H1 (cell line): ENCODE results near the gene MUC5B. TPM values are rescaled to one million over a fixed set of nuclear protein-coding genes. Genes with fewer than 3 reads are reported as not detected.

Experiments used
- CTCF ChIA-PET: fragments of 300-600 bp; sonication (Branson Sonifier 250); formaldehyde crosslinking; loops from one replicate; lab custom pipeline; 2021; ENCODE audit not compliant: partially characterized antibody; lab: Charles Lee
- POLR2A ChIA-PET: fragments of 300-600 bp; sonication (Branson Sonifier 250); formaldehyde crosslinking; loops from one replicate; lab custom pipeline; 2021; ENCODE audit warnings: inconsistent platforms; ENCODE audit not compliant: partially characterized antibody; lab: Charles Lee
- DNase-seq, 2 experiments: peaks; one replicate each; pipeline versions ENCODE4 v3.0.0 to v3.0.0-alpha.2; 2010 to 2022; ENCODE audit warnings: low spot score in 2 of 2, low read depth in 1 of 2, mixed read lengths in 1 of 2
- FAIRE-seq: peaks from 2 replicates; lab custom pipeline; 2011; peaks lifted over from hg19 to GRCh38; lab: Jason Lieb, UNC
- H2AFZ ChIP-seq: 2 replicates; pipeline ENCODE4 v1.8.1; 2012; ENCODE audit warnings: low read length, inconsistent platforms
- H2AK5ac ChIP-seq: 2 replicates; pipeline ENCODE4 v1.6.1; 2013; ENCODE audit warnings: low read depth, low read length
- H2BK120ac ChIP-seq: replicated peaks from 2 replicates; pipeline ENCODE3; 2013; ENCODE audit warnings: low read depth, low read length, inconsistent platforms
- H2BK12ac ChIP-seq: 2 replicates; pipeline ENCODE4 v1.6.1; 2013; ENCODE audit warnings: low read depth, low read length
- H2BK15ac ChIP-seq: 2 replicates; pipeline ENCODE4 v1.6.1; 2013; ENCODE audit warnings: low read length
- H2BK20ac ChIP-seq: 2 replicates; pipeline ENCODE4 v1.6.1; 2013; ENCODE audit warnings: low read length
- H2BK5ac ChIP-seq: 2 replicates; pipeline ENCODE4 v1.6.1; 2013; ENCODE audit warnings: low read depth, low read length
- H3K14ac ChIP-seq: 2 replicates; pipeline ENCODE4 v1.6.1; 2013; ENCODE audit warnings: inconsistent platforms; ENCODE audit not compliant: insufficient read length
- H3K18ac ChIP-seq: 2 replicates; pipeline ENCODE4 v1.6.1; 2013; ENCODE audit warnings: low read length; ENCODE audit errors: extremely low read depth
- H3K23ac ChIP-seq: 2 replicates; pipeline ENCODE4 v1.6.1; 2013; ENCODE audit warnings: inconsistent platforms; ENCODE audit not compliant: insufficient read length
- H3K23me2 ChIP-seq: 2 replicates; pipeline ENCODE4 v1.6.1; 2013; ENCODE audit warnings: low read depth, low read length
- H3K27ac ChIP-seq: 2 replicates; pipeline ENCODE4 v1.6.1; 2011; ENCODE audit warnings: low read depth, low read length, inconsistent platforms
- H3K27me3 ChIP-seq, 4 experiments: replicated peaks in 1 of 4; 1 replicate in 1 of 4; 2 replicates in 3 of 4; pipeline versions ENCODE4 v1.6.1 to v1.8.1; 2011 to 2013; ENCODE audit warnings: low read length in 3 of 4, mild to moderate bottlenecking in 3 of 4, inconsistent platforms in 2 of 4, mixed read lengths in 2 of 4, moderate library complexity in 1 of 4; ENCODE audit not compliant: control insufficient read depth in 3 of 4, insufficient read depth in 3 of 4; ENCODE audit errors: extremely low read depth in 1 of 4
- H3K36me3 ChIP-seq, 4 experiments: 2 replicates each; pipeline versions ENCODE4 v1.6.1 to v1.8.1; 2011 to 2013; ENCODE audit warnings: mild to moderate bottlenecking in 4 of 4, low read length in 3 of 4, moderate library complexity in 2 of 4, control low read depth in 1 of 4, inconsistent platforms in 1 of 4; ENCODE audit not compliant: insufficient read depth in 4 of 4, control insufficient read depth in 2 of 4
- H3K4ac ChIP-seq: replicated peaks from 2 replicates; pipeline ENCODE3; 2013; ENCODE audit warnings: low read length, low read depth, mixed read lengths, inconsistent platforms; ENCODE audit not compliant: insufficient read length
- H3K4me1 ChIP-seq, 4 experiments: replicated peaks in 1 of 4; 1 replicate in 1 of 4; 2 replicates in 3 of 4; pipeline versions ENCODE4 v1.6.1 to v1.8.1; 2011 to 2013; ENCODE audit warnings: low read length in 3 of 4, inconsistent platforms in 2 of 4, mixed read lengths in 1 of 4; ENCODE audit not compliant: insufficient read depth in 4 of 4, control insufficient read depth in 3 of 4
- H3K4me2 ChIP-seq, 2 experiments: 2 replicates each; pipeline versions ENCODE4 v1.6.1 to v1.8.1; 2011 to 2013; ENCODE audit warnings: low read depth in 2 of 2, low read length in 2 of 2, control low read depth in 1 of 2, inconsistent platforms in 1 of 2, mild to moderate bottlenecking in 1 of 2; ENCODE audit not compliant: insufficient read depth in 1 of 2
- H3K4me3 ChIP-seq, 4 experiments: fragments of 200-600, 300-600 bp in 1 of 4; sonication (generic), shearing (Covaris generic), sonication (Bioruptor Twin) in 1 of 4; 2 replicates each; pipeline versions ENCODE4 v1.5.1 to v1.8.1; 2011 to 2016; ENCODE audit warnings: low read length in 4 of 4, low read depth in 3 of 4, control low read depth in 2 of 4, inconsistent platforms in 2 of 4, mild to moderate bottlenecking in 2 of 4, mixed read lengths in 1 of 4, moderate library complexity in 1 of 4; ENCODE audit not compliant: insufficient read depth in 2 of 4; ENCODE audit errors: extremely low read depth in 1 of 4
- H3K56ac ChIP-seq: replicated peaks from 2 replicates; pipeline ENCODE3; 2013; ENCODE audit warnings: low read depth, mild to moderate bottlenecking, mixed read lengths, low read length, inconsistent platforms; ENCODE audit not compliant: insufficient read length
- H3K79me1 ChIP-seq: 2 replicates; pipeline ENCODE4 v1.6.1; 2013; ENCODE audit warnings: low read depth, low read length, control low read depth
- H3K79me2 ChIP-seq, 2 experiments: 2 replicates each; pipeline versions ENCODE4 v1.6.1 to v1.8.1; 2012 to 2013; ENCODE audit warnings: low read length in 2 of 2, mild to moderate bottlenecking in 2 of 2, inconsistent platforms in 1 of 2; ENCODE audit not compliant: insufficient read depth in 2 of 2, control insufficient read depth in 1 of 2
- H3K9ac ChIP-seq, 4 experiments: replicated peaks in 1 of 4; 1 replicate in 1 of 4; 2 replicates in 3 of 4; pipeline versions ENCODE4 v1.6.1 to v1.8.1; 2011 to 2013; ENCODE audit warnings: low read depth in 3 of 4, low read length in 3 of 4, control low read depth in 2 of 4, mild to moderate bottlenecking in 2 of 4, moderate library complexity in 2 of 4, inconsistent platforms in 1 of 4; ENCODE audit errors: extremely low read depth in 1 of 4
- H3K9me3 ChIP-seq, 2 experiments: 2 replicates each; pipeline versions ENCODE4 v1.6.1 to v1.8.1; 2012 to 2013; ENCODE audit warnings: mild to moderate bottlenecking in 2 of 2, moderate library complexity in 2 of 2, control low read depth in 1 of 2, inconsistent platforms in 1 of 2, low read depth in 1 of 2, low read length in 1 of 2, mixed read lengths in 1 of 2; ENCODE audit not compliant: insufficient read depth in 2 of 2
- H4K20me1 ChIP-seq, 2 experiments: replicated peaks in 1 of 2; 2 replicates each; pipeline versions ENCODE3 to v1.8.1; 2011 to 2013; ENCODE audit warnings: inconsistent platforms in 2 of 2, low read length in 2 of 2, mild to moderate bottlenecking in 1 of 2; ENCODE audit not compliant: insufficient read depth in 2 of 2, control insufficient read depth in 1 of 2
- H4K5ac ChIP-seq: 2 replicates; pipeline ENCODE4 v1.6.1; 2013; ENCODE audit warnings: low read length, low read depth, mixed read lengths, inconsistent platforms; ENCODE audit not compliant: insufficient read length
- H4K8ac ChIP-seq: 2 replicates; pipeline ENCODE4 v1.8.0; 2013; ENCODE audit warnings: mild to moderate bottlenecking, moderate library complexity, low read length, inconsistent platforms; ENCODE audit not compliant: insufficient read depth; ENCODE audit errors: extremely low read depth
- H4K91ac ChIP-seq: replicated peaks from 2 replicates; pipeline ENCODE3; 2013; ENCODE audit warnings: low read length, mixed read lengths, inconsistent platforms; ENCODE audit not compliant: insufficient read length
- CREB1 ChIP-seq: IDR thresholded peaks from 2 replicates; pipeline ENCODE4 v1.6.1; 2012; ENCODE audit warnings: inconsistent platforms
- GABPA ChIP-seq: IDR thresholded peaks from 2 replicates; pipeline ENCODE4 v1.6.1; 2011; ENCODE audit warnings: mild to moderate bottlenecking, low read length, moderate library complexity, borderline replicate concordance; ENCODE audit not compliant: insufficient read depth
- KDM4A ChIP-seq: IDR thresholded peaks from one replicate; pipeline ENCODE4 v1.7.1; 2012; ENCODE audit warnings: low read depth, mild to moderate bottlenecking, moderate library complexity, low read length, inconsistent platforms; ENCODE audit not compliant: severe bottlenecking
- KDM5A ChIP-seq: fragments of 200-600 bp; IDR thresholded peaks from 2 replicates; pipeline ENCODE4 v1.7.1; 2012; ENCODE audit warnings: mild to moderate bottlenecking, low read length, inconsistent platforms, mixed read lengths
- POU5F1 ChIP-seq: IDR thresholded peaks from 2 replicates; pipeline ENCODE4 v1.6.1; 2011; ENCODE audit warnings: low read depth, mild to moderate bottlenecking, low read length, moderate library complexity
- RFX5 ChIP-seq: IDR thresholded peaks from 2 replicates; pipeline ENCODE4 v1.6.1; 2011; ENCODE audit warnings: low read depth, low read length, improper control_type of control experiment, borderline replicate concordance
- RNF2 ChIP-seq: fragments of 200-900, 300-1000 bp; sonication (generic); IDR thresholded peaks from 2 replicates; pipeline ENCODE4 v1.7.1; 2016; ENCODE audit warnings: borderline replicate concordance, low read depth, mild to moderate bottlenecking, antibody characterized with exemption, low read length; ENCODE audit not compliant: poor library complexity, severe bottlenecking; ENCODE audit errors: missing control alignments
- SRF ChIP-seq: IDR thresholded peaks from 2 replicates; pipeline ENCODE4 v1.6.1; 2011; ENCODE audit warnings: mild to moderate bottlenecking, low read depth, low read length, moderate library complexity
- WGBS, 2 experiments: shearing (Covaris generic) in 1 of 2; methylation state at CpG; one replicate each; pipeline versions ENCODE4 v1.1.6 to v1.1.7; 2013 to 2015; ENCODE audit warnings: low lambda C conversion rate in 2 of 2, mixed read lengths in 2 of 2, inconsistent platforms in 1 of 2, low coverage in 1 of 2, missing lambda C conversion rate in 1 of 2; ENCODE audit not compliant: insufficient replicate concordance in 2 of 2, insufficient coverage in 1 of 2, insufficient read length in 1 of 2; ENCODE audit errors: extremely low coverage in 1 of 2, missing lambda C conversion rate in 1 of 2; 5-methylcytosine and 5-hydroxymethylcytosine counted together
- polyA plus RNA-seq, 7 experiments: library from polyadenylated mRNA; depleted of rRNA in 3 of 7; stranded (reverse) in 5 of 7; unstranded in 2 of 7; fragments of >200 nt in 5 of 7; fragments of 200-250 nt in 2 of 7; gene quantifications; 1 replicate in 5 of 7; 2 replicates in 1 of 7; 4 replicates in 1 of 7; pipeline versions ENCODE4 v1.2.1 to v1.2.3, GENCODE V29; 2011 to 2013; ENCODE audit warnings: missing spikeins in 2 of 7, mixed read lengths in 2 of 7
- total RNA-seq: library from RNA; stranded (reverse); fragmentation: NEBNext Ultra II Directional; extraction: Animal tissue kit (Norgen Biotek cat#: 25700); gene quantifications from 2 replicates; pipeline ENCODE4 v1.2.1, GENCODE V29; 2021
- TF ChIP-seq, protein P1 (sequence below): IDR thresholded peaks from 2 replicates; pipeline ENCODE4 v1.6.1; 2011; ENCODE audit warnings: low read length, improper control_type of control experiment
- TF ChIP-seq, protein P2 (sequence below): IDR thresholded peaks from 2 replicates; pipeline ENCODE4 v1.6.1; 2012; ENCODE audit warnings: inconsistent platforms

Gene MUC5B
- total and polyA plus RNA-seq, 2 of the 8 experiments (the other 6 are each of a cell fraction or from before 2014, with no cell fraction given) = 0.02 to 0.03 TPM

DNA sequence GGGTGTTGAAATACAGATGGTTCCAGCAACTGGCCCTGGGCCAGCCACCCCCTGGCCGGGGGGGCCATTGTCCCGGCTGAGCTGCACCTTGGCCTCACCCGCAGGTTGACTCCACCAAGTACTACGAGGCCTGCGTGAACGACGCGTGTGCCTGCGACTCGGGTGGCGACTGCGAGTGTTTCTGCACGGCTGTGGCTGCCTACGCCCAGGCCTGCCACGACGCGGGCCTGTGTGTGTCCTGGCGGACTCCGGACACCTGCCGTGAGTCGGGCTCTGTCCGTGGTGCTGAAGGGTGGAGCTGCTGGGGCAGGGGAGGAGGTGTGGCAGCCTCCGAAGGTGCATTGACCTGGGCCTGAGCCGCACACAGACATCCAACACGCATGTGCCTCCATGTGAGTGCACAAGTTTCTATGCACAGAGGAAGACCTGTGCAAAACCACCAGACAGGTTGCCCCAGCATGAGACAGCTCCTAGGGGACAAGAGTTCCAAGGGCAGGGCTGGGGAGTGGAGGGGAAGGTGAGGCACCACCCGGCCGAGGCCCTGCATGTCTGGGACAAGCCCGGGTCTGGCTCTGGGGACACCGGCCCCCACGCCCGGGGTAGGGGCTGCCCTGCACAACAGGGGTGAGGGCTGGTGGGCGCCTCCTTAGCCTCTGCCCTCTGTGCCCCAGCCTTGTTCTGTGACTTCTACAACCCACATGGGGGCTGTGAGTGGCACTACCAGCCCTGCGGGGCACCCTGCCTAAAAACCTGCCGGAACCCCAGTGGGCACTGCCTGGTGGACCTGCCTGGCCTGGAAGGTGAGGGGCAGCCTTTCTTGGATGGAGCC, 16.1 kb downstream of the MUC5B start:
- Histone ChIP-seq H3K23me2 (no peaks in the 10 kb centered on the region), H3K79me1 (no peaks in the 10 kb centered on the region), H3K4me2 (no peak overlapping the region), H2BK5ac (no peak overlapping the region), H2AFZ (no peak overlapping the region), H4K5ac (no peak overlapping the region), H3K23ac (no peak overlapping the region), H2BK120ac (no peak overlapping the region), H2BK15ac (no peak overlapping the region), H2BK20ac (no peak overlapping the region), H2BK12ac (no peak overlapping the region), H4K91ac (no peak overlapping the region), H3K9ac (no peak overlapping the region), H3K27ac (no peak overlapping the region), H3K18ac (no peak overlapping the region), H2AK5ac (no peak overlapping the region), H3K27me3 (no peaks in the 10 kb centered on the region), H3K56ac (no peak overlapping the region), H3K4ac (no peak overlapping the region), H3K14ac (no peak overlapping the region), H3K4me1 (no peaks in the 10 kb centered on the region), H3K4me3 (no peak overlapping the region), H4K8ac (no peak overlapping the region), H3K9me3 (peaks cover 3 to 35% of the 10 kb centered on the region in 2 experiments; a peak in 2 of 4 replicates), H3K79me2 (no peaks in the 10 kb centered on the region), H3K36me3 (no peaks in the 10 kb centered on the region), H4K20me1 (peaks cover 0 to 1% of the 10 kb centered on the region in 2 experiments)
- CTCF ChIA-PET = no interaction called here
- POLR2A ChIA-PET = no interaction called here
- DNase-seq (peak in 1 of 2 experiments; percentile 71), FAIRE-seq (no peak)
- WGBS, 2 experiments = 77% methylated on average over 29 of the region's 34 CpGs; no CpG with 5 or more reads in 1 of the 2 experiments
- TF ChIP-seq SRF (no peak), CREB1 (0 out of 2 replicates have a peak, but pooled peaks have one; percentile 14), RFX5 (no peak), POU5F1 (no peak), GABPA (peak; percentile 66; the same call in 1 of the 2 replicates), KDM4A (no peak), KDM5A (no peak), RNF2 (no peak)
- TF ChIP-seq, protein P1, sequence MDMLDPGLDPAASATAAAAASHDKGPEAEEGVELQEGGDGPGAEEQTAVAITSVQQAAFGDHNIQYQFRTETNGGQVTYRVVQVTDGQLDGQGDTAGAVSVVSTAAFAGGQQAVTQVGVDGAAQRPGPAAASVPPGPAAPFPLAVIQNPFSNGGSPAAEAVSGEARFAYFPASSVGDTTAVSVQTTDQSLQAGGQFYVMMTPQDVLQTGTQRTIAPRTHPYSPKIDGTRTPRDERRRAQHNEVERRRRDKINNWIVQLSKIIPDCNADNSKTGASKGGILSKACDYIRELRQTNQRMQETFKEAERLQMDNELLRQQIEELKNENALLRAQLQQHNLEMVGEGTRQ = no peak
- TF ChIP-seq, protein P2, sequence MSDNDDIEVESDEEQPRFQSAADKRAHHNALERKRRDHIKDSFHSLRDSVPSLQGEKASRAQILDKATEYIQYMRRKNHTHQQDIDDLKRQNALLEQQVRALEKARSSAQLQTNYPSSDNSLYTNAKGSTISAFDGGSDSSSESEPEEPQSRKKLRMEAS = peak; percentile 27; the same call in 1 of the 2 replicates
